ENCODE data around the gene KANSL1. TPM values are rescaled to one million over a fixed set of nuclear protein-coding genes. Genes with fewer than 3 reads are reported as not detected.
A peak's percentile ranks its signal among the peaks of the same experiment; 100 is the strongest.

The KANSL1 gene
- total RNA-seq, 1 donor from 2014 or later: 152 TPM

DNA sequence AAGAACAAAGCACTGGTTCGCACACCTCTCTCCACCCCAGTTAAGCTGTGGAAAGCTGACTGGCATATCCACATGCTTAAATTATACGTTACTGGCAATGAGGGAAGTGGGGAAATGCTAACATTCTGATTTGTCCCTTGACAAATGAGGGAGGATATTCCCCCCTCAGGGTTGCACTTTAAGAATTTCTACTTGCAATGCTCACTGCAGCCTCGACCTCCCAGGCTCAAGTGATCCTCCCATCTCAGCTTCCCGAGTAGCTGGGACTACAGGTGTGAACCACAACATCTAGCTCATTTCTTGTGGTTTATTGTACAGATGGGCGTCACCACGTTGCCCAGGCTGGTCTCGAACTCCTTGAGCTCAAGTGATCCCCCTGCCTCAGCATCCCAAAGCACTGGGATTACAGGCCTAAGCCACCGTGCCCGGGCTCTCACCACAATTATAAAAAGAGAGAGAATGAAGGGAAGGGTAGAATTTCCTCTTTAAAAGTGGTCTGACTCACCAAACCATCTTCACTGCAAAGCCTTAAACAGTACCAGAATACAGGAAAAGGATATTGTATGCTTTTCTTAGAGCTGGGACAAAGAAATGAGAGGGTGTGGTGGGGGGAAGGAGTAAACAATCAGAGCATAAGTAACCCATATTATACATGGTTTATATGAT is 38.9 kb downstream of the KANSL1 start:
- ChIA-PET CTCF (interaction anchor here (1.0 kb wide), 1 partner anchor 9 kb away, joined by 4 read pairs; no protein-coding TSS in a partner anchor), POLR2A (interaction anchor here (0.5 to 2.6 kb wide), 6 partner anchors 9 to 39 kb away, joined by 3 to 9 read pairs (median 3); partner anchors contain the start of gene KANSL1)
- peak overlapping the region; percentile 43 for H3K27ac Mint-ChIP-seq
- H3K9me3 Mint-ChIP-seq: no peaks in the 10 kb centered on the region
- ATAC-seq (ENCODE audit: low read depth) (no peak), DNase-seq (no peak)
- TF ChIP-seq, protein P1, sequence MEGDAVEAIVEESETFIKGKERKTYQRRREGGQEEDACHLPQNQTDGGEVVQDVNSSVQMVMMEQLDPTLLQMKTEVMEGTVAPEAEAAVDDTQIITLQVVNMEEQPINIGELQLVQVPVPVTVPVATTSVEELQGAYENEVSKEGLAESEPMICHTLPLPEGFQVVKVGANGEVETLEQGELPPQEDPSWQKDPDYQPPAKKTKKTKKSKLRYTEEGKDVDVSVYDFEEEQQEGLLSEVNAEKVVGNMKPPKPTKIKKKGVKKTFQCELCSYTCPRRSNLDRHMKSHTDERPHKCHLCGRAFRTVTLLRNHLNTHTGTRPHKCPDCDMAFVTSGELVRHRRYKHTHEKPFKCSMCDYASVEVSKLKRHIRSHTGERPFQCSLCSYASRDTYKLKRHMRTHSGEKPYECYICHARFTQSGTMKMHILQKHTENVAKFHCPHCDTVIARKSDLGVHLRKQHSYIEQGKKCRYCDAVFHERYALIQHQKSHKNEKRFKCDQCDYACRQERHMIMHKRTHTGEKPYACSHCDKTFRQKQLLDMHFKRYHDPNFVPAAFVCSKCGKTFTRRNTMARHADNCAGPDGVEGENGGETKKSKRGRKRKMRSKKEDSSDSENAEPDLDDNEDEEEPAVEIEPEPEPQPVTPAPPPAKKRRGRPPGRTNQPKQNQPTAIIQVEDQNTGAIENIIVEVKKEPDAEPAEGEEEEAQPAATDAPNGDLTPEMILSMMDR (IDR thresholded peaks at IDR 0.05): no peak
- intact Hi-C loops (cut with micrococcal nuclease): loop anchor here (2.0 kb wide), 2 partner anchors 13 to 25 kb away; no protein-coding TSS in a partner anchor
- peak overlapping the region; percentile 16 for H3K4me3 Mint-ChIP-seq
- peaks cover 20% of the 10 kb centered on the region for H3K36me3 Mint-ChIP-seq (ENCODE audit: low read depth)
- H3K27me3 Mint-ChIP-seq: no peaks in the 10 kb centered on the region
- peaks cover 88% of the 10 kb centered on the region for H3K4me1 Mint-ChIP-seq

DNA sequence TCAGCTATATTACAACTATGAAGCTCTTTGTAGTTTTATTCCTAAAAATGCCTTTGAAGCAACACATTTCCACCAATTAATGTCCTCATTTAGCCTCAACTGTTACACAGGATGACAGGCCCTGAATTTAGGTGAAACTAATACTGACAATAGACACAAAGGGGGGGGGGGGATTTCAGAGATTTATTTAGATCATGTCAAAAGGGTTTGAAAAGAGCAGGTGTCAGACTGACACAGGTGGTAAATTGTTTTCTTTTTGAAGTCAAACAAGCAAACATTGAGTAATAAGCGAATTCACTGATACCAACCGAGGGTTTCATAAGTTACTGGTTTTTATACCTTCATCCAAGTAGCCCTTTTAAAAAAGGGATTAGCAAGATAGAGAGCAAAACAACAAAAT is 40.8 kb downstream of the KANSL1 start:
- Mint-ChIP-seq H3K4me1 (peaks cover 88% of the 10 kb centered on the region), H3K9me3 (no peaks in the 10 kb centered on the region), H3K4me3 (no peak overlapping the region), H3K27me3 (no peaks in the 10 kb centered on the region), H3K27ac (peak overlapping the region; percentile 52), H3K36me3 (ENCODE audit: low read depth) (peaks cover 20% of the 10 kb centered on the region)
- no peak for DNase-seq
- no peak for ATAC-seq (ENCODE audit: low read depth)
- intact Hi-C loops (cut with micrococcal nuclease): no loop called here
- TF ChIP-seq, protein P1 (IDR thresholded peaks at IDR 0.05): no peak
- POLR2A ChIA-PET: interaction anchor here (0.6 to 1.3 kb wide), 2 partner anchors 9 to 41 kb away, joined by 3 to 7 read pairs; partner anchors contain the start of gene KANSL1
- CTCF ChIA-PET: interaction anchor here (0.7 to 2.4 kb wide), 2 partner anchors 24 to 41 kb away, joined by 3 to 6 read pairs; partner anchors contain the start of gene KANSL1

DNA sequence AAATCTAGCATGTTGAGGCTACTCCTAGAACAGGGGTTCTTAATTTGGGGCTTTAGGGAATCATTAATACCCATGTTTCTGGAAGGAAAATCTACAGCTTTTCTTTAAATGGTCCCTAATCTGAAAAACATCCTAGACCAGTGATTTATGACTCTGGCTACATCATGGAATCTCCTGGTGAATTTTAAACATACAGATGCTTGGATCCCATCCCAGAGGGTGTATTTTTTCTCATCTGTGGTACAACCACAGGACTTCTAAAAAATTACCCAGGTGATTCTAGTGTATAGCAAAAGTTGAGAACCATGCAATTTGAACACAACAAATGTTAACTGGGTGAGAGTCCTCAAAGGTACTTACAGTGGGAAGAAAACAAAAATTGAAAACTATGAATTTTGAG is 41.5 kb downstream of the KANSL1 start:
- TF ChIP-seq, protein P1 (IDR thresholded peaks at IDR 0.05): no peak
- intact Hi-C loops (cut with micrococcal nuclease): no loop called here
- no peak overlapping the region for H3K4me3 Mint-ChIP-seq
- ATAC-seq (ENCODE audit: low read depth) (no peak), DNase-seq (no peak)
- no peak overlapping the region for H3K27ac Mint-ChIP-seq
- H3K27me3 Mint-ChIP-seq: no peaks in the 10 kb centered on the region
- ChIA-PET CTCF (interaction anchor here (0.7 to 2.4 kb wide), 2 partner anchors 23 to 41 kb away, joined by 3 to 6 read pairs; partner anchors contain the start of gene KANSL1), POLR2A (interaction anchor here (1.3 kb wide), 1 partner anchor 41 kb away, joined by 3 read pairs; the partner anchor contains the start of gene KANSL1)
- peaks cover 25% of the 10 kb centered on the region for H3K36me3 Mint-ChIP-seq (ENCODE audit: low read depth)
- H3K4me1 Mint-ChIP-seq: peaks cover 87% of the 10 kb centered on the region
- H3K9me3 Mint-ChIP-seq: no peaks in the 10 kb centered on the region

DNA sequence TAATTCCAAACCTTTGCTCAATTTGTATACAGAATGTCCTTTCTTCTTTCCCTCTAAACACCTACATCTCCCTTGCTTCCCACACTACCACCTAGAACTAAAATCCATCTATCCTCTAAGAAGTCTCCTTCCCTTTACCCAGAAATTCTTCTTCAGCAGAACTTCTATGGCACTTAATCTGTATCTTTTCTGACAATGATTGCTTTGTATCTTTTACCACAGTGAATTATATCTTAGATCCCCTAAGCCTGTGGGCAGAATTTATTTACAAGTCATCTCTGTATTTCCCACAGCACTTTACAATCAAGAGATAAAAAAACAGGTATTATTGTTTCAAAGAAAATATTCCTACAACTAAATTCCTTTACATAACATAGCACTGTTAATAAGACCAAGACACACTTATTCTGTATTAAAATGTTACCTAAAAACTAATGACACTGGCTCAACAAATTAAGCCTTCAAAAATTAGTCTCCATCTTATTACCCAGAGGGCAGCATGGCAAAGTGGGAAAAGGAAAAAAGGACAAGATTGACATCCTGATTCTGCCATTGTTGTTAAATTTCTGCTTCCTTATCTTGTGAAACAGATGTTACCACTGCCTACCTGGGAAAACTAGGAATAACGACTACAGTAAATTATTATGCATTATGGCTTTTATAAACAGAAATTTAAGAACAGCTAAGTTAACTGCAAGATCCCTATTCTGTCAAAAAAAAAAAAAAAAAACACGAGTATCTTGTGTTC is 42.8 kb downstream of the KANSL1 start:
- DNase-seq (no peak), ATAC-seq (ENCODE audit: low read depth) (no peak)
- H3K4me1 Mint-ChIP-seq: peaks cover 85% of the 10 kb centered on the region
- POLR2A ChIA-PET: no interaction called here
- CTCF ChIA-PET: interaction anchor here (2.4 kb wide), 1 partner anchor 43 kb away, joined by 6 read pairs; the partner anchor contains the start of gene KANSL1
- intact Hi-C loops (cut with micrococcal nuclease): no loop called here
- TF ChIP-seq, protein P1 (IDR thresholded peaks at IDR 0.05): no peak
- H3K9me3 Mint-ChIP-seq: no peaks in the 10 kb centered on the region
- no peaks in the 10 kb centered on the region for H3K27me3 Mint-ChIP-seq
- peaks cover 27% of the 10 kb centered on the region for H3K36me3 Mint-ChIP-seq (ENCODE audit: low read depth)
- no peak overlapping the region for H3K27ac Mint-ChIP-seq
- H3K4me3 Mint-ChIP-seq: no peak overlapping the region

DNA sequence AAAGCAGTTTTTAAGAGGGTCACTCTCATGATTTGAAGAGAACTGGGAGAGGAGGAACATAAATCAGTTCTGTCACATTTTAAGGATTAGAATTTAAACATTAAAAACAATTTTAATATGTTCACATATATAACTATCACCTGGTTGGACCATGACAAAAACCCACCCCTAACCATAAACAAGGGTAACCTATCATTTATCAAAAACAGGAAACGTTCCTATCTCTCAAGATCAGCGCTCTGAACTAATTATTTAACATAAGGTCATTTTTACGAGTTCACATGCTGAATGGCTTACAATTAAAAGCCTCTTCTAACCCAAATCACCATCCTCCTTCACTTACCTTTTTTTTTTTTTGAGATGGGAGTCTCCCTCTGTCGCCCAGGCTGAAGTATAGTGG is 45.0 kb downstream of the KANSL1 start:
- H3K27ac Mint-ChIP-seq: peak overlapping the region; percentile 43
- peaks cover 25% of the 10 kb centered on the region for H3K36me3 Mint-ChIP-seq (ENCODE audit: low read depth)
- POLR2A ChIA-PET: no interaction called here
- H3K4me1 Mint-ChIP-seq: peaks cover 86% of the 10 kb centered on the region
- no peak overlapping the region for H3K4me3 Mint-ChIP-seq
- TF ChIP-seq, protein P1 (IDR thresholded peaks at IDR 0.05): no peak
- DNase-seq (no peak), ATAC-seq (ENCODE audit: low read depth) (no peak)
- no peaks in the 10 kb centered on the region for H3K9me3 Mint-ChIP-seq
- H3K27me3 Mint-ChIP-seq: no peaks in the 10 kb centered on the region
- CTCF ChIA-PET: no interaction called here
- intact Hi-C loops (cut with micrococcal nuclease): loop anchor here (10.0 kb wide), 1 partner anchor 687 kb away; no protein-coding TSS in a partner anchor

All from activated B cell treated with CpG ODN at 0.5 μM for 24 hours (primary cell).